Vagina (tissue), 2 donors: ENCODE results near the gene H1-8. TPM values are rescaled to one million over a fixed set of nuclear protein-coding genes. Genes with fewer than 3 reads are reported as not detected.

Experiments used
- DNase-seq, 2 donors: peaks; one replicate each; pipeline ENCODE4 v3.0.0-alpha.2; 2017; ENCODE audit errors: extremely low spot score in 2 of 2
- H3K27ac ChIP-seq: fragments of 200-600 bp; sonication (generic); one replicate; pipeline ENCODE4 v1.5.1; 2019
- H3K27me3 ChIP-seq: fragments of 200-600 bp; sonication (generic); one replicate; pipeline ENCODE4 v1.5.1; 2019
- H3K36me3 ChIP-seq, 2 donors: fragments of 200-600 bp; sonication (generic); one replicate each; pipeline ENCODE4 v1.5.1; 2017 to 2019
- H3K4me1 ChIP-seq: fragments of 200-600 bp; sonication (generic); one replicate; pipeline ENCODE4 v1.5.1; 2019
- H3K4me3 ChIP-seq, 2 donors: fragments of 200-600 bp; sonication (generic); 1 replicate in 1 of 2; 2 replicates in 1 of 2; pipeline ENCODE4 v1.5.1; 2016 to 2019
- H3K9me3 ChIP-seq: fragments of 200-600 bp; sonication (generic); one replicate; pipeline ENCODE4 v1.5.1; 2019
- CTCF ChIP-seq, 3 experiments: fragments of 450-650 bp in 2 of 3; fragments of 200-600 bp in 1 of 3; sonication (generic) in 1 of 3; IDR thresholded peaks; one replicate each; pipeline ENCODE4 v1.5.1; 2017 to 2019; ENCODE audit warnings: antibody characterized with exemption in 3 of 3, mild to moderate bottlenecking in 2 of 3, moderate library complexity in 2 of 3
- POLR2A ChIP-seq, 2 donors: fragments of 450-650 bp; IDR thresholded peaks; one replicate each; pipeline ENCODE4 v1.6.1; 2017; ENCODE audit warnings: antibody characterized with exemption in 2 of 2, mild to moderate bottlenecking in 2 of 2, moderate library complexity in 2 of 2
- POLR2AphosphoS5 ChIP-seq, 2 donors: sonication (generic); formaldehyde crosslinking; IDR thresholded peaks; one replicate each; pipeline ENCODE4 v1.9.0; 2017; ENCODE audit warnings: antibody characterized with exemption in 2 of 2, mild to moderate bottlenecking in 2 of 2, low read depth in 1 of 2; ENCODE audit not compliant: insufficient read depth in 1 of 2
- intact Hi-C: fragments of 100-400 bp; cut with DNase I; formaldehyde crosslinking; loops from one replicate; pipeline ENCODE4 v1.15.1; 2023
- total RNA-seq: library from RNA; depleted of rRNA; stranded (reverse); fragments of >200 nt; gene quantifications from one replicate; pipeline ENCODE4 v1.2.3, GENCODE V29; 2016

H1-8 gene
- total RNA-seq, 1 donor from 2014 or later, result not detected

GRCh38 chr3:129504471-129505100, 38.4 kb upstream of the H1-8 start:
- Histone ChIP-seq H3K27ac (no peak overlapping the region), H3K9me3 (no peaks in the 10 kb centered on the region), H3K27me3 (no peaks in the 10 kb centered on the region), H3K36me3 (peaks cover 0 to 41% of the 10 kb centered on the region in 2 donors), H3K4me1 (no peaks in the 10 kb centered on the region), H3K4me3 (no peak overlapping the region)
- no peak for TF ChIP-seq POLR2AphosphoS5 (IDR thresholded peaks at IDR 0.05; ENCODE audit: insufficient read depth in 1 of 2, low read depth in 1 of 2)
- TF ChIP-seq CTCF (IDR thresholded peaks at IDR 0.05), result no peak
- DNase-seq, result no peak
- intact Hi-C loops, result no loop called here

- Histone ChIP-seq H3K36me3 (peaks cover 0 to 41% of the 10 kb centered on the region in 2 donors), H3K4me3 (no peak overlapping the region), H3K27ac (no peak overlapping the region), H3K27me3 (no peaks in the 10 kb centered on the region), H3K9me3 (no peaks in the 10 kb centered on the region), H3K4me1 (no peaks in the 10 kb centered on the region)
- TF ChIP-seq CTCF (IDR thresholded peaks at IDR 0.05) (no peak), POLR2A (IDR thresholded peaks at IDR 0.05) (no peak), POLR2AphosphoS5 (IDR thresholded peaks at IDR 0.05; ENCODE audit: insufficient read depth in 1 of 2, low read depth in 1 of 2) (no peak)
- DNase-seq, result no peak
- intact Hi-C loops, result no loop called here
Measured at GRCh38 chr3:129505341-129505740, 37.6 kb upstream of the H1-8 start.

GRCh38 chr3:129506231-129506742, 36.7 kb upstream of the H1-8 start:
- Histone ChIP-seq H3K9me3 (no peaks in the 10 kb centered on the region), H3K27me3 (no peaks in the 10 kb centered on the region), H3K4me1 (no peaks in the 10 kb centered on the region), H3K27ac (no peak overlapping the region), H3K4me3 (no peak overlapping the region), H3K36me3 (peaks cover 0 to 41% of the 10 kb centered on the region in 2 donors)
- intact Hi-C loops, result no loop called here
- DNase-seq, result no peak
- TF ChIP-seq POLR2A (IDR thresholded peaks at IDR 0.05) (no peak), CTCF (IDR thresholded peaks at IDR 0.05) (no peak), POLR2AphosphoS5 (IDR thresholded peaks at IDR 0.05; ENCODE audit: insufficient read depth in 1 of 2, low read depth in 1 of 2) (no peak)

GRCh38 chr3:129507181-129507831, 35.7 kb upstream of the H1-8 start:
- no peak for TF ChIP-seq CTCF (IDR thresholded peaks at IDR 0.05)
- TF ChIP-seq POLR2A (IDR thresholded peaks at IDR 0.05), result no peak
- TF ChIP-seq POLR2AphosphoS5 (IDR thresholded peaks at IDR 0.05; ENCODE audit: insufficient read depth in 1 of 2, low read depth in 1 of 2), result no peak
- Histone ChIP-seq H3K4me1 (no peaks in the 10 kb centered on the region), H3K27ac (no peak overlapping the region), H3K36me3 (peaks cover 0 to 41% of the 10 kb centered on the region in 2 donors), H3K27me3 (no peaks in the 10 kb centered on the region), H3K9me3 (no peaks in the 10 kb centered on the region), H3K4me3 (no peak overlapping the region)
- intact Hi-C loops, result no loop called here
- DNase-seq, result no peak

- intact Hi-C loops, result no loop called here
- no peak for TF ChIP-seq POLR2AphosphoS5 (IDR thresholded peaks at IDR 0.05; ENCODE audit: insufficient read depth in 1 of 2, low read depth in 1 of 2)
- TF ChIP-seq POLR2A (IDR thresholded peaks at IDR 0.05), result no peak
- no peak for TF ChIP-seq CTCF (IDR thresholded peaks at IDR 0.05)
- H3K4me3 ChIP-seq, result no peak overlapping the region
- no peak overlapping the region for H3K27ac ChIP-seq
- no peak for DNase-seq
- H3K9me3 ChIP-seq, result no peaks in the 10 kb centered on the region
- no peaks in the 10 kb centered on the region for H3K27me3 ChIP-seq
- no peaks in the 10 kb centered on the region for H3K4me1 ChIP-seq
- H3K36me3 ChIP-seq, result peaks cover 0 to 13% of the 10 kb centered on the region in 2 donors
Measured at GRCh38 chr3:129512595-129512994, 30.4 kb upstream of the H1-8 start.
